ENCODE results near the gene NTM.

Gene NTM

GRCh38 chr11:131924457-131925201, 554.2 kb downstream of the NTM start:
- no peak overlapping the region for H3K9ac ChIP-seq (ENCODE audit: low read depth, low read length)
- H3K36me3 ChIP-seq (ENCODE audit: insufficient read depth, low read length) = no peaks in the 10 kb centered on the region
- no peaks in the 10 kb centered on the region for H3K9me3 ChIP-seq (replicated peaks; ENCODE audit: low read length)
- peaks cover 16% of the 10 kb centered on the region for H3K4me1 ChIP-seq (ENCODE audit: control insufficient read depth, insufficient read depth, low read length)
- peak overlapping the region; percentile 69 for H3K4me2 ChIP-seq (ENCODE audit: low read length)
- H3K4me3 ChIP-seq (ENCODE audit: low read length) = peak overlapping the region; percentile 9
- no peaks in the 10 kb centered on the region for H3K27me3 ChIP-seq (ENCODE audit: control insufficient read depth, insufficient read depth, low read length)

DNA sequence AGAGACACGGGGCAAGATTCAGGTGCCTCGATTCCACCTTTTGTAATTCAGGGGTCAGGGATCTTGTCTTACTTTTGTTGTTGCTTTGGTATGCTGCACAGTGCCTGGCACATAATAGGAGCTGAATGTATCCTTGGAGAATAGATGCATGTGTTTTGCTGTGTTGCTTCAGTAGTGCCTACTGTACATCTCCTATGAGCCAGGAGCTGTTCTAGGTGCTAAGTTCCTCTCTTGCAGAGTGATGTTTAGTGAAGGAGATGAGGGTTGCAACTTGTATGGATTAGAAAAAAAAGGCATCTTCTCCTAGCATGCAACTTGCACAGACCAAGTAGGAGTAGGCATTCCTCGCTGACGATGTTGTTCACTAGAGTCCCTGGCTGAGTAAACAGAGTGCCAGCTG, 555.4 kb downstream of the NTM start:
- H3K4me1 ChIP-seq (ENCODE audit: control insufficient read depth, insufficient read depth, low read length) = peaks cover 16% of the 10 kb centered on the region
- no peaks in the 10 kb centered on the region for H3K9me3 ChIP-seq (replicated peaks; ENCODE audit: low read length)
- H3K4me3 ChIP-seq (ENCODE audit: low read length) = no peak overlapping the region
- no peaks in the 10 kb centered on the region for H3K36me3 ChIP-seq (ENCODE audit: insufficient read depth, low read length)
- no peak overlapping the region for H3K9ac ChIP-seq (ENCODE audit: low read depth, low read length)
- H3K4me2 ChIP-seq (ENCODE audit: low read length) = no peak overlapping the region
- H3K27me3 ChIP-seq (ENCODE audit: control insufficient read depth, insufficient read depth, low read length) = no peaks in the 10 kb centered on the region

DNA sequence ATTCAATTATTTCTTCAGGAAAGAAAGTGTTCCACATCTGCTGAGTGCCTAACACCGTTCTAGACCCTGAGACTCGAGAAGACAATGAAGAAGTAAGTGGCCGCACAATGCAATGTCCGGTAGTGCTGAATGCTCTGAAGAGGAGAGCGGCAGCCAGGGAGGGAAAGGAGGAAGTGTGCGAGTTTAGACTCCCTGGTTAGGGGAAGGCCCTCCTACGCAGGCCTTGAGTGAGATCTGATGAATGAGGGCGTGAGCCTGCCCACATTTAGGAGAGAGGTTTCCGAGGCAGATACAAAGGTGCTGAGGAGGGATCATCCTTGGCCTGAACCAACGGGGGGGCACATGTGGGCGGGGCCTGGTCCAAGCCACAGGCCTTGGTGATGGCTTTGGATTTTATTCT, 558.6 kb downstream of the NTM start:
- Histone ChIP-seq H3K4me2 (ENCODE audit: low read length) (no peak overlapping the region), H3K4me1 (ENCODE audit: control insufficient read depth, insufficient read depth, low read length) (peaks cover 11% of the 10 kb centered on the region), H3K9ac (ENCODE audit: low read depth, low read length) (no peak overlapping the region), H3K27me3 (ENCODE audit: control insufficient read depth, insufficient read depth, low read length) (no peaks in the 10 kb centered on the region), H3K36me3 (ENCODE audit: insufficient read depth, low read length) (no peaks in the 10 kb centered on the region), H3K4me3 (ENCODE audit: low read length) (no peak overlapping the region), H3K9me3 (replicated peaks; ENCODE audit: low read length) (no peaks in the 10 kb centered on the region)

DNA sequence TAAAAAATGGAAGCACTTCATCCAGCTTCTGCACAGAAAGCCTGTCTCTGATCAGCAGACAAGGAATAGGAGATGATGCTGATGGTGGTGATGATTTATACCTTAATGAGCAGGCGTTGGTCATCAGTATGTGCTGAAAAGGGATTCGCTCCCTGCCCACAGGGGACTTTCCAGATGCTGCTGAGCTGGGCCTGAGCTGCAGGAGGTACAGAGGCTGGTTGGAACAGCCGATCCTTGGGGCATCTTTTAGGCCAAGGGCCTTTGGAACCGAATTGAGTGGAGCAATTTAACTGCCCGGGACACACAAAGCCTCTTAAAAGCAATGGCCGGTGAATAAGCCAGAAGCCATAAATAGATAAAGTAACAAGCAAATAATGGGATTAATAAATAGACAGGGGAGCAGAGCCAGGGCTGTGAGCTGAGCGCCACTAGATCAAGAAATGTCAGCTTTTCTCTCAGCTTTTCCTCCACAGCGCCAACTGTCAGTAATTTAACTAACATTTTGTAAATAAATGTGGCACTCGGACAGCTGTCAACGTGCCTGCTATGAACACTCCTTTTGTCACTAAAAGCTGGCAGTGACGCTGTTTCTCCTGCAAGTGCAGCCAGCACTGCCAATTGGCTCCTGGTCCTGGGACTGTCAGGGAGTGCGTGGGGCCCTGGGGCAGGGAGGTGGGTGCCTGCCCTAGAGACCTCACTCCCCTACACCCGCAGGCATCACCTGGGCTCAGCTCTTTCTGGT, 562.3 kb downstream of the NTM start:
- H3K9ac ChIP-seq (ENCODE audit: low read depth, low read length) = no peak overlapping the region
- H3K4me2 ChIP-seq (ENCODE audit: low read length) = no peak overlapping the region
- H3K9me3 ChIP-seq (replicated peaks; ENCODE audit: low read length) = no peaks in the 10 kb centered on the region
- peaks cover 3% of the 10 kb centered on the region for H3K36me3 ChIP-seq (ENCODE audit: insufficient read depth, low read length)
- no peaks in the 10 kb centered on the region for H3K27me3 ChIP-seq (ENCODE audit: control insufficient read depth, insufficient read depth, low read length)
- no peak overlapping the region for H3K4me3 ChIP-seq (ENCODE audit: low read length)
- H3K4me1 ChIP-seq (ENCODE audit: control insufficient read depth, insufficient read depth, low read length) = no peaks in the 10 kb centered on the region

- Histone ChIP-seq H3K4me2 (ENCODE audit: low read length) (no peak overlapping the region), H3K36me3 (ENCODE audit: insufficient read depth, low read length) (peaks cover 3% of the 10 kb centered on the region), H3K9me3 (replicated peaks; ENCODE audit: low read length) (no peaks in the 10 kb centered on the region), H3K4me3 (ENCODE audit: low read length) (no peak overlapping the region), H3K27me3 (ENCODE audit: control insufficient read depth, insufficient read depth, low read length) (no peaks in the 10 kb centered on the region), H3K4me1 (ENCODE audit: control insufficient read depth, insufficient read depth, low read length) (peaks cover 7% of the 10 kb centered on the region), H3K9ac (ENCODE audit: low read depth, low read length) (no peak overlapping the region)
Measured at GRCh38 chr11:131934006-131934405, 563.6 kb downstream of the NTM start.

- no peaks in the 10 kb centered on the region for H3K9me3 ChIP-seq (replicated peaks; ENCODE audit: low read length)
- H3K4me3 ChIP-seq (ENCODE audit: low read length) = no peak overlapping the region
- no peaks in the 10 kb centered on the region for H3K27me3 ChIP-seq (ENCODE audit: control insufficient read depth, insufficient read depth, low read length)
- peak overlapping the region; percentile 16 for H3K4me2 ChIP-seq (ENCODE audit: low read length)
- no peak overlapping the region for H3K9ac ChIP-seq (ENCODE audit: low read depth, low read length)
- peaks cover 7% of the 10 kb centered on the region for H3K4me1 ChIP-seq (ENCODE audit: control insufficient read depth, insufficient read depth, low read length)
- H3K36me3 ChIP-seq (ENCODE audit: insufficient read depth, low read length) = peaks cover 3% of the 10 kb centered on the region
Measured at GRCh38 chr11:131938351-131938751, 567.9 kb downstream of the NTM start.

DNA sequence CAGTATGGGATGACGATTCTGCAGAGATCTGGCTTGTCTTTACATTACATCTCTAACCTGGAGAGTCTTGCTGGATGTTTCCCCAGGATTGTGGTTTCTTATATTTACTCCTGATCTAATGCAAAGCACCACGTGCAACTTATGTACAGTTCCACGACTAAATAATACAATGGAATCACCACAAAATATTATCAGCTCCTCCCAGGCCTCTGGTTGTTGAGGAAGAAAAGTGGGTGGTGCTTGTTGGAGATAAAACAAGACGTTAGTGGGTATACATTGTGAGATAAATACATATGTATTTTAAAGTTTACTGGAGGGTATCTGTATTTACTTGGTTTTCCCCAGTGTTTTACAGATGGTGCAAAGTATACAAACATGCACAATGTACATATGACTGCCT, 569.7 kb downstream of the NTM start:
- no peak overlapping the region for H3K4me2 ChIP-seq (ENCODE audit: low read length)
- no peak overlapping the region for H3K4me3 ChIP-seq (ENCODE audit: low read length)
- H3K9ac ChIP-seq (ENCODE audit: low read depth, low read length) = no peak overlapping the region
- H3K27me3 ChIP-seq (ENCODE audit: control insufficient read depth, insufficient read depth, low read length) = no peaks in the 10 kb centered on the region
- H3K36me3 ChIP-seq (ENCODE audit: insufficient read depth, low read length) = no peaks in the 10 kb centered on the region
- H3K4me1 ChIP-seq (ENCODE audit: control insufficient read depth, insufficient read depth, low read length) = peaks cover 7% of the 10 kb centered on the region
- no peaks in the 10 kb centered on the region for H3K9me3 ChIP-seq (replicated peaks; ENCODE audit: low read length)

DNA sequence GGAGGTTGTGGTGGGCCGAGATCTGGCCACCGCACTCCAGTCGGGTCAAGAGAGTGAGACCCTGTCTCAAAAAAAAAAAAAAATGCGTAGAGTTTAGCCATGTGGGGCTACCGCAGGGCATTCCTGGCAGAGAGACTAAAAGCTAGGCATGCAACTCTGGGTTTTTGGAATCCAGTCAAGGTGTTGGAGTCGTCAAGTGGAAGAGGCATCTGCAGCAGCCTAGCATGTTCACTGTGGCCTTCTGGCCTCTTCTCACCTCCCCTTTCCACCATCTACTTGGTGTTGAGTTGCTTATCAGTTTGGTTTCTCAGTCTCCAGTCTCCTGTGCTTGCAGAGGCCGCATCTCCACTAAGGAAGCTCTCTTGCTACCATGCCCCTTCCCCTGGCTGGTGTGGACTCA, 572.5 kb downstream of the NTM start:
- Histone ChIP-seq H3K9ac (ENCODE audit: low read depth, low read length) (no peak overlapping the region), H3K27me3 (ENCODE audit: control insufficient read depth, insufficient read depth, low read length) (no peaks in the 10 kb centered on the region), H3K4me3 (ENCODE audit: low read length) (no peak overlapping the region), H3K4me1 (ENCODE audit: control insufficient read depth, insufficient read depth, low read length) (peaks cover 6% of the 10 kb centered on the region), H3K36me3 (ENCODE audit: insufficient read depth, low read length) (no peaks in the 10 kb centered on the region), H3K4me2 (ENCODE audit: low read length) (no peak overlapping the region), H3K9me3 (replicated peaks; ENCODE audit: low read length) (no peaks in the 10 kb centered on the region)

DNA sequence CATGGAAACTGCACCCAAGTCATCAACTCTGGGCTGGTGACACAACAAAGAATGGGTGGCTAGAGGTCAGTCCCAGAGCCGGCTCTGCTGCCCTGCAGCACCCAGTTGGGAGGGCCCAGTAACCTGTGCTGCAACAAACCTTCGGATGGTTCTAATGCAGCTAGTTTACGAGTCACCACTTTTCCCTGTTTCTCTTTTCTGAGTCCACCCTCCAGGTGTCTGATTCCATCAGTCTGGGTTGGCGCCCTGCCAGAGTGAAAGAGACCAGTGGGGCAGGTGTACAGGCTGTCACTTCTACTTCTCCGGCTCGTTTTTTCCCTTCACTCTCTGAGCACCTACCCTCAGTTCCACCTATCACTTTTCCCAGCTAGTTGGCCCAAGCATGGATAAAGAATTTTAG, 572.9 kb downstream of the NTM start:
- H3K27me3 ChIP-seq (ENCODE audit: control insufficient read depth, insufficient read depth, low read length) = no peaks in the 10 kb centered on the region
- no peaks in the 10 kb centered on the region for H3K36me3 ChIP-seq (ENCODE audit: insufficient read depth, low read length)
- no peak overlapping the region for H3K4me3 ChIP-seq (ENCODE audit: low read length)
- H3K9me3 ChIP-seq (replicated peaks; ENCODE audit: low read length) = no peaks in the 10 kb centered on the region
- no peak overlapping the region for H3K4me2 ChIP-seq (ENCODE audit: low read length)
- H3K9ac ChIP-seq (ENCODE audit: low read depth, low read length) = no peak overlapping the region
- peaks cover 2% of the 10 kb centered on the region for H3K4me1 ChIP-seq (ENCODE audit: control insufficient read depth, insufficient read depth, low read length)

- Histone ChIP-seq H3K9ac (ENCODE audit: low read depth, low read length) (no peak overlapping the region), H3K4me1 (ENCODE audit: control insufficient read depth, insufficient read depth, low read length) (no peaks in the 10 kb centered on the region), H3K27me3 (ENCODE audit: control insufficient read depth, insufficient read depth, low read length) (no peaks in the 10 kb centered on the region), H3K4me3 (ENCODE audit: low read length) (no peak overlapping the region), H3K36me3 (ENCODE audit: insufficient read depth, low read length) (no peaks in the 10 kb centered on the region), H3K9me3 (replicated peaks; ENCODE audit: low read length) (no peaks in the 10 kb centered on the region), H3K4me2 (ENCODE audit: low read length) (no peak overlapping the region)
Measured at GRCh38 chr11:131944736-131945135, 574.3 kb downstream of the NTM start.

DNA sequence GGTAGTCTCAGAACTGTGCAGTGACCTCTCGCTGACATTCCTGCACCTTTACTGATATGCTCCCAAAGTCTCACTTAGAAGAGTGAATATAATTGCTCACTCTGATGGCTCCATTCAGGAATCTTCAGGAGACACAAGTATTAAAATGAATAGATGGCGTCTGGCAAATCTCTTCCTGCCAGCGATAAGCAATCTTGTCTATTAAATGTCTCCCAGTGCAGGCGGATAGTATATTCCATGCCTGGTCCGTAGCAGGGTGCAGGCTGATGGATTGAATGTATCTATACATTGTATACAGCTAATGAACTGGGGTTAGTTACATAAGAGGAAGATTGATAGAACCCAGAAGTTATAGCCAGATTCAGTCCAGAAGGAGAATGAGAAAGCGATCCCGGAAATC, 575.3 kb downstream of the NTM start:
- Histone ChIP-seq H3K9ac (ENCODE audit: low read depth, low read length) (no peak overlapping the region), H3K4me1 (ENCODE audit: control insufficient read depth, insufficient read depth, low read length) (no peaks in the 10 kb centered on the region), H3K36me3 (ENCODE audit: insufficient read depth, low read length) (no peaks in the 10 kb centered on the region), H3K9me3 (replicated peaks; ENCODE audit: low read length) (no peaks in the 10 kb centered on the region), H3K4me2 (ENCODE audit: low read length) (no peak overlapping the region), H3K27me3 (ENCODE audit: control insufficient read depth, insufficient read depth, low read length) (no peaks in the 10 kb centered on the region), H3K4me3 (ENCODE audit: low read length) (no peak overlapping the region)

DNA sequence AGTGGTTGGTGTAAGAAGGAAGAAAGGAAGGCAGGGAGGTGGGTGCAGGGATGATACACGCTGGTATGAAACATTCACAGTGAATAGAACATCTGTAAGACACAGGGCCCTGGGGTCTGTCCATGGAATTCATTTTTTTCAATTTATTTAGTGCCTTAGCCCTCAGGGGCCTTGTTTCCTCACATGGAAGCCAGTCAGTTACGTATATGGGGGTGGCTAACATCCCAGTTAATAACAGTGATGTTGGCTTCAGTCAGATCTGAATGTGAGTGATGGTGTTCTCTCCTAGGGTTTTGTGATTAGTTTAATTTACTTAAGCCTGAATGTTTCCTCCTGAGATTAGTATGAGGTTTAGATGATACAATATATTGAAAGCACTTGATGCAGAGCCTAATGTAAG, 577.1 kb downstream of the NTM start:
- H3K27me3 ChIP-seq (ENCODE audit: control insufficient read depth, insufficient read depth, low read length) = no peaks in the 10 kb centered on the region
- no peak overlapping the region for H3K9ac ChIP-seq (ENCODE audit: low read depth, low read length)
- H3K4me1 ChIP-seq (ENCODE audit: control insufficient read depth, insufficient read depth, low read length) = no peaks in the 10 kb centered on the region
- H3K9me3 ChIP-seq (replicated peaks; ENCODE audit: low read length) = no peaks in the 10 kb centered on the region
- H3K4me3 ChIP-seq (ENCODE audit: low read length) = no peak overlapping the region
- H3K36me3 ChIP-seq (ENCODE audit: insufficient read depth, low read length) = no peaks in the 10 kb centered on the region
- no peak overlapping the region for H3K4me2 ChIP-seq (ENCODE audit: low read length)
